Ishikawa (cell line): ENCODE results near the gene SNX32.

Source experiments
- CEBPB ChIP-seq: IDR thresholded peaks from 2 replicates; pipeline ENCODE4 v1.6.1; 2012
- CREB1 ChIP-seq: IDR thresholded peaks from 2 replicates; pipeline ENCODE4 v1.6.1; 2012; ENCODE audit warnings: low read depth
- EGR1 ChIP-seq: IDR thresholded peaks from 2 replicates; pipeline ENCODE4 v1.6.1; 2012
- EP300 ChIP-seq: IDR thresholded peaks from 2 replicates; pipeline ENCODE4 v1.6.1; 2012; ENCODE audit warnings: borderline replicate concordance
- FOXM1 ChIP-seq: IDR thresholded peaks from 2 replicates; pipeline ENCODE4 v1.6.1; 2012; ENCODE audit warnings: low read depth, borderline replicate concordance
- MAX ChIP-seq: IDR thresholded peaks from 2 replicates; pipeline ENCODE4 v1.6.1; 2012
- RAD21 ChIP-seq: IDR thresholded peaks from 2 replicates; pipeline ENCODE4 v1.6.1; 2012; ENCODE audit warnings: low read depth
- TAF1 ChIP-seq: IDR thresholded peaks from 2 replicates; pipeline ENCODE4 v1.6.1; 2012; ENCODE audit warnings: low read depth, mild to moderate bottlenecking
- TCF12 ChIP-seq: IDR thresholded peaks from 2 replicates; pipeline ENCODE4 v1.6.1; 2012; ENCODE audit warnings: low read depth
- TEAD4 ChIP-seq: IDR thresholded peaks from 2 replicates; pipeline ENCODE4 v1.6.1; 2012
- USF1 ChIP-seq: IDR thresholded peaks from 2 replicates; pipeline ENCODE4 v1.6.1; 2012
- YY1 ChIP-seq: IDR thresholded peaks from 2 replicates; pipeline ENCODE4 v1.6.1; 2012; ENCODE audit warnings: low read depth
- ZBTB7A ChIP-seq: IDR thresholded peaks from 2 replicates; pipeline ENCODE4 v1.6.1; 2012; ENCODE audit warnings: low read depth
- TF ChIP-seq, protein P1 (sequence below): IDR thresholded peaks from 2 replicates; pipeline ENCODE4 v1.6.1; 2012; ENCODE audit warnings: low read depth, mild to moderate bottlenecking

DNA sequence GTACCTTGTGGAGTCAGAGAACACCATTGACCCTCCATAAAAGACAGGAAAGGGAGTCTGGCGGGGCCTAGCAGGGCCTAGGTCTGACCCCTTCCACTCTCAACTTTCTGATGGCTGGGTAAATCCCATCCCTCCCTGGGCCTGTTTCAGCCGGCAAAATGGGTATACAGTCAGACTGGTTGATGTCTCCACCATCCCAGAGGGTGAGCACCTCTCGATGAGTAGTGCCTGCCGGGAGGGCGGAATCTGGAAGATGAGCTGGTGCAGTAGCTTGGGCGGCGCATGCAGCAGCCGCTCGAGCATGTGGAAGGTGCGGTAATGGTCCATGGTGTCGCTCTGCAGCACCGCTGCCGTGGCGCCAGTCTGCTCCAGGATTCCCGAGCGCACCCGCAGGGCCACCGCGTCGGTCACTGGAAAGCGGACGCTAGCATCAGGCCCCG, 54.0 kb downstream of the SNX32 start:
- TF ChIP-seq CREB1 (no peak), RAD21 (no peak), EP300 (no peak), EGR1 (no peak), TAF1 (no peak), CEBPB (no peak), ZBTB7A (no peak), YY1 (no peak), MAX (no peak), TCF12 (no peak), FOXM1 (no peak), TEAD4 (no peak), USF1 (no peak)
- TF ChIP-seq, protein P1, sequence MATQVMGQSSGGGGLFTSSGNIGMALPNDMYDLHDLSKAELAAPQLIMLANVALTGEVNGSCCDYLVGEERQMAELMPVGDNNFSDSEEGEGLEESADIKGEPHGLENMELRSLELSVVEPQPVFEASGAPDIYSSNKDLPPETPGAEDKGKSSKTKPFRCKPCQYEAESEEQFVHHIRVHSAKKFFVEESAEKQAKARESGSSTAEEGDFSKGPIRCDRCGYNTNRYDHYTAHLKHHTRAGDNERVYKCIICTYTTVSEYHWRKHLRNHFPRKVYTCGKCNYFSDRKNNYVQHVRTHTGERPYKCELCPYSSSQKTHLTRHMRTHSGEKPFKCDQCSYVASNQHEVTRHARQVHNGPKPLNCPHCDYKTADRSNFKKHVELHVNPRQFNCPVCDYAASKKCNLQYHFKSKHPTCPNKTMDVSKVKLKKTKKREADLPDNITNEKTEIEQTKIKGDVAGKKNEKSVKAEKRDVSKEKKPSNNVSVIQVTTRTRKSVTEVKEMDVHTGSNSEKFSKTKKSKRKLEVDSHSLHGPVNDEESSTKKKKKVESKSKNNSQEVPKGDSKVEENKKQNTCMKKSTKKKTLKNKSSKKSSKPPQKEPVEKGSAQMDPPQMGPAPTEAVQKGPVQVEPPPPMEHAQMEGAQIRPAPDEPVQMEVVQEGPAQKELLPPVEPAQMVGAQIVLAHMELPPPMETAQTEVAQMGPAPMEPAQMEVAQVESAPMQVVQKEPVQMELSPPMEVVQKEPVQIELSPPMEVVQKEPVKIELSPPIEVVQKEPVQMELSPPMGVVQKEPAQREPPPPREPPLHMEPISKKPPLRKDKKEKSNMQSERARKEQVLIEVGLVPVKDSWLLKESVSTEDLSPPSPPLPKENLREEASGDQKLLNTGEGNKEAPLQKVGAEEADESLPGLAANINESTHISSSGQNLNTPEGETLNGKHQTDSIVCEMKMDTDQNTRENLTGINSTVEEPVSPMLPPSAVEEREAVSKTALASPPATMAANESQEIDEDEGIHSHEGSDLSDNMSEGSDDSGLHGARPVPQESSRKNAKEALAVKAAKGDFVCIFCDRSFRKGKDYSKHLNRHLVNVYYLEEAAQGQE: no peak
